Brain microvascular endothelial cell (primary cell): Measurements from ENCODE around the gene ARHGAP8.

Source experiments
- DNase-seq: peaks from one replicate; pipeline ENCODE4 v3.0.0-alpha.2; 2020
- H3K27ac ChIP-seq: fragments of 250-450 bp; sonication (Bioruptor Pico); 2 replicates; pipeline ENCODE4 v1.5.1; 2020; ENCODE audit warnings: mild to moderate bottlenecking, moderate library complexity
- H3K27me3 ChIP-seq: fragments of 250-450 bp; sonication (Bioruptor Pico); replicated peaks from 2 replicates; pipeline ENCODE4 v1.5.1; 2020; ENCODE audit warnings: mild to moderate bottlenecking
- H3K36me3 ChIP-seq: fragments of 250-450 bp; sonication (Bioruptor Pico); replicated peaks from 2 replicates; pipeline ENCODE4 v1.5.1; 2020; ENCODE audit warnings: mild to moderate bottlenecking
- H3K4me3 ChIP-seq: 2 replicates; pipeline ENCODE4 v1.5.1; 2011; ENCODE audit warnings: low read depth, mild to moderate bottlenecking, control low read depth, low read length, moderate library complexity
- in situ Hi-C: cut with HindIII; loops from 2 replicates; pipeline ENCODE4 v1.10.0; 2017; ENCODE audit warnings: low sequenced_read_pairs, low pct_ligation_motif_present
- TF ChIP-seq, protein P1 (sequence below): IDR thresholded peaks from 2 replicates; pipeline ENCODE4 v1.5.1; 2011; ENCODE audit warnings: low read depth, mild to moderate bottlenecking, moderate library complexity, low read length, control low read depth, inconsistent platforms; ENCODE audit errors: missing control alignments

ARHGAP8 gene

DNA sequence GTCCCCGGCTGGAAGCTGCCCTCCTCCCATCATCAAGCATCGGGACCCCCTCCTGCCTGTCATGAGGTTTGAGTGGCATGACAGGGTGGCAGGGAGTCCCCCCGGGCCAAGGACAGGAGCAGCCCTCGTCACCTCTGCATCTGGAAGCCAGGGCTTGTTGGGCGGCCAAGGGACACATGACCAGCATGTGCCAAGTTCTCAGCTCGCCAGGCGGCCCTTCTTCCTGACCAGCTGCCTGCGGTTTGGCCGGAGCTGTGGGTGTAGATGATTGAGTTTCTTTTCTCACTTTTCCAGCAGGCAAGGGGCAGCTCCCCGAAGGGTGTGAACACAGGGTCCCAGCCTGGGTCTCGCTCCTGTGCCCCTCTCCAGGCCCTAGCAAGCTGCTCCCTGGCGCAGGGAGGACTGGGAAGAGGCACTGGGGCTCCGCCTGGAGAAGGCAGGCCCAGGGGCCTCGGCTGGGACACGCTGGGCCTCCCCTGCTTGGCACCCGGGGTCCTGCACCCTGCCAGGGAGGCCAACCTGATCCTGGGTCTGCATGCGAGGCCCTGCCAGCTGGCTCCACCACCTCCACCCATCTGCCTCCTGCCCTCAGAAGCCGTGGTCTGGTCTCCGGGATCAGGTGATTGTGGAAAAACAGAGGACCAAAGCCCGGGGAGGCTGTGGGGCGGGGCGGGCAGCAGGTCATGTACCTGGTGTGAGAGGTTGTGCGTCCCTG lies 13.4 kb downstream of the ARHGAP8 start:
- Histone ChIP-seq H3K4me3 (no peak overlapping the region), H3K27ac (no peak overlapping the region), H3K36me3 (no peaks in the 10 kb centered on the region), H3K27me3 (no peaks in the 10 kb centered on the region)
- TF ChIP-seq, protein P1, sequence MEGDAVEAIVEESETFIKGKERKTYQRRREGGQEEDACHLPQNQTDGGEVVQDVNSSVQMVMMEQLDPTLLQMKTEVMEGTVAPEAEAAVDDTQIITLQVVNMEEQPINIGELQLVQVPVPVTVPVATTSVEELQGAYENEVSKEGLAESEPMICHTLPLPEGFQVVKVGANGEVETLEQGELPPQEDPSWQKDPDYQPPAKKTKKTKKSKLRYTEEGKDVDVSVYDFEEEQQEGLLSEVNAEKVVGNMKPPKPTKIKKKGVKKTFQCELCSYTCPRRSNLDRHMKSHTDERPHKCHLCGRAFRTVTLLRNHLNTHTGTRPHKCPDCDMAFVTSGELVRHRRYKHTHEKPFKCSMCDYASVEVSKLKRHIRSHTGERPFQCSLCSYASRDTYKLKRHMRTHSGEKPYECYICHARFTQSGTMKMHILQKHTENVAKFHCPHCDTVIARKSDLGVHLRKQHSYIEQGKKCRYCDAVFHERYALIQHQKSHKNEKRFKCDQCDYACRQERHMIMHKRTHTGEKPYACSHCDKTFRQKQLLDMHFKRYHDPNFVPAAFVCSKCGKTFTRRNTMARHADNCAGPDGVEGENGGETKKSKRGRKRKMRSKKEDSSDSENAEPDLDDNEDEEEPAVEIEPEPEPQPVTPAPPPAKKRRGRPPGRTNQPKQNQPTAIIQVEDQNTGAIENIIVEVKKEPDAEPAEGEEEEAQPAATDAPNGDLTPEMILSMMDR, result no peak
- in situ Hi-C loops, result no loop called here
- DNase-seq, result no peak

DNA sequence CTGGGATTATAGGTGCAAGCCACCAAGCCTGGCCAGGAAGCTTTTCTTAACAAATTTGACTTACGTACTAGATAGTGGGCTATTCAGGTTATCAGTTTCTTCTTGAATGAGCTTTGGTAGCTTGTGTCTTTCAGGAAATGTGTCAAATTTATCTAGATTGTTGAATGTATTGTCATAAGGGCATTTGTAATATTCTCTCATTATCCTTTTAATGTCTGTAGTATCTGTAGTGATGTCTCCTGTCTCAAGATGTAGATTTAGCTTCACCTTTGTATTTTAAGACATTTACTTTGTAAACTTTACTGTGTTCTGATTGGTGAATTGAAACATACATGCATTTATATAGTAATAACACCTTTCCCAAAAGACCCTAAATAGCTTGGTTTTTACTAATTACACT lies 20.7 kb downstream of the ARHGAP8 start:
- no peaks in the 10 kb centered on the region for H3K27me3 ChIP-seq
- no peak overlapping the region for H3K27ac ChIP-seq
- H3K4me3 ChIP-seq, result no peak overlapping the region
- no peaks in the 10 kb centered on the region for H3K36me3 ChIP-seq
- no peak for DNase-seq
- in situ Hi-C loops, result no loop called here
- TF ChIP-seq, protein P1, result no peak

DNA sequence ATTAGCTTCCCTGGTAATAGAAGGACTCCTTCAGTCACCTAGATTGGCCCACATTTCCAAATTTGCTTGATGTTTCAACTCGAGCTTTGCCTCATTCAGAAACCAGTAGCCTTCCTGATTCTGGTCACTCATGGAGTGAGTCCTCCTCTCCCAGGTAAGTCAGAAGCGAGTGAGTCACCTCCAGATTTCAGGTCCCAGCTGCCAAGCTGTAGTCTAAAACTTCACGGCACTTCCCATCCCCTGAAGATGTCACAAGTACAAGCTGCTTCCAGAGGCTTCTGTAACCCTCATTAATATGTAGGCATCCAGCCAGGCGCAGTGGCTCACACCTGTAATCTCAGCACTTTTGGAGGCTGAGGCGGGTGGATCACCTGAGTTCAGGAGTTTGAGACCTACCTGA lies 23.5 kb downstream of the ARHGAP8 start:
- H3K27ac ChIP-seq, result no peak overlapping the region
- in situ Hi-C loops, result no loop called here
- H3K4me3 ChIP-seq, result no peak overlapping the region
- no peaks in the 10 kb centered on the region for H3K27me3 ChIP-seq
- TF ChIP-seq, protein P1, result no peak
- H3K36me3 ChIP-seq, result no peaks in the 10 kb centered on the region
- DNase-seq, result no peak

DNA sequence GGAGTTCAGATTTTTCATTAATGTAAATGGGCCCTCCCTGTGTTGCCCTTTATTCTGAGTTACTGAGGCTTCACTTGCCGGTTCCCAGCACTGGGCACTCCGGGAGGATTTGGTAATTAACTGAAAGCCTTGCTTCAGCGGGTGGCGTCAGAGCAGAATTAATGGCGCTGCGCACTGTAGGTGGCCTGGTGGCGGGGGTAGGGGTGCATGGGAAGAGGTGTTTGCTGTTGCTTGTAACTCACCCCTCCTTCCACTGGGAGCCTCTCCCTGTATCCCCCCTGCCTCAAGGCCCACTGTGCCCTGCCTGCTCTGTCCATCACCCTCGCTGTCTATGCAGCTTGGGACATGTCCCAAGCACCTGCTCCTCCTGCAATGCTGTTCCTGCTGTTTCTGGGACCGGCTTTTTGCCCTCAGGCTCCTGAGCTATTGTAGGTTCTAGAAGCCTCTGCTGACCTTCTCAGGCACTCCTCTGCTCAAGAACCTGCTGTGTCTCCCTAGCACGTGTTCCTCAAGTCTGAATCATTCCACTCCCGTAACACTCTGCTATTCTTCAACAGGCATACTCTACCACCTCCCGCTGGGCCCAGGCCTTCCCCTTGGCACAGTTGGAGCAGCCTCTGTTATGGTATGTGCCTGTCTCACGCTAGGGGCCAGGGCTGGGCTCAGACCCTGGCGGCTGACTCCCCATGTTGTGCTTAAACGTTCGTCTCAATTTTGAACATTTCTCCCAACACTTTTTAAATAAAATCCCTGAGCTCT lies 24.4 kb downstream of the ARHGAP8 start:
- Histone ChIP-seq H3K27me3 (no peaks in the 10 kb centered on the region), H3K36me3 (no peaks in the 10 kb centered on the region), H3K4me3 (no peak overlapping the region), H3K27ac (no peak overlapping the region)
- no peak for DNase-seq
- TF ChIP-seq, protein P1, result no peak
- in situ Hi-C loops, result no loop called here

DNA sequence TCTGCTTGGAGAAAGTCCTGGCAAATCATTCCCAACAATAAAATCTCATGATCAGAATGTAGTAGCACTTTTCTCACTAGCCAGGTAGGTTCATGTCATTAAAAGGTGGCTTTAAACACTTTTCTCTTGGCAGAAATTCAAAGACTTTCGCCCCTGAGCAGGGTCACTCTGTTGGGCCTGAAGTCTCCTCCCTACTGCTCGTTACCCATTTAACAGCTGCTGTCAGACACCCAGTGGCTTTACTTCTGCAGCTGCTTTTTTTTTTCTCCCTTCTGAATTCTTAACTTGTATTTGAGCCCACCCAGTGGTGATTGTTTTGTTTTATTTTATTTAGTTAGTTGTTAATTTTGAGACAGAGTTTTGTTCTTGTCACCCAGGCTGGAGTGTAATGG lies 25.0 kb downstream of the ARHGAP8 start:
- in situ Hi-C loops, result no loop called here
- no peak for DNase-seq
- H3K27ac ChIP-seq, result no peak overlapping the region
- H3K27me3 ChIP-seq, result no peaks in the 10 kb centered on the region
- no peaks in the 10 kb centered on the region for H3K36me3 ChIP-seq
- TF ChIP-seq, protein P1, result no peak
- H3K4me3 ChIP-seq, result no peak overlapping the region
